Liver (tissue), 9 donors: ENCODE measurements around the gene TLE3. TPM values are rescaled to one million over a fixed set of nuclear protein-coding genes. Genes with fewer than 3 reads are reported as not detected.

Experiments used
- DNase-seq: peaks from one replicate; pipeline ENCODE4 v3.0.0-alpha.2; 2017; ENCODE audit warnings: low spot score
- H3K27ac ChIP-seq, 2 donors: one replicate each; pipeline ENCODE4 v1.7.0; 2013; ENCODE audit warnings: inconsistent platforms in 2 of 2, low read length in 2 of 2, control low read depth in 1 of 2, low read depth in 1 of 2, mild to moderate bottlenecking in 1 of 2
- H3K27me3 ChIP-seq, 4 donors: one replicate each; pipeline versions ENCODE4 v1.6.1 to v1.7.0; 2013; ENCODE audit warnings: low read length in 3 of 4, inconsistent platforms in 1 of 4, mild to moderate bottlenecking in 1 of 4, moderate library complexity in 1 of 4; ENCODE audit not compliant: control insufficient read depth in 4 of 4, insufficient read depth in 4 of 4
- H3K36me3 ChIP-seq, 4 donors: one replicate each; pipeline versions ENCODE4 v1.6.1 to v1.7.0; 2013; ENCODE audit warnings: low read length in 3 of 4, mild to moderate bottlenecking in 3 of 4, low read depth in 1 of 4, moderate library complexity in 1 of 4; ENCODE audit not compliant: control insufficient read depth in 4 of 4, insufficient read depth in 3 of 4
- H3K4me1 ChIP-seq, 4 donors: one replicate each; pipeline versions ENCODE4 v1.6.1 to v1.7.0; 2013; ENCODE audit warnings: low read length in 3 of 4, mild to moderate bottlenecking in 3 of 4, moderate library complexity in 1 of 4; ENCODE audit not compliant: control insufficient read depth in 4 of 4, insufficient read depth in 4 of 4
- H3K4me3 ChIP-seq, 3 donors: one replicate each; pipeline versions ENCODE4 v1.6.1 to v1.7.0; 2013; ENCODE audit warnings: low read length in 3 of 3, control low read depth in 1 of 3, low read depth in 1 of 3, mild to moderate bottlenecking in 1 of 3
- H3K9ac ChIP-seq, 2 donors: one replicate each; pipeline ENCODE4 v1.7.0; 2013; ENCODE audit warnings: low read length in 2 of 2, mild to moderate bottlenecking in 2 of 2, moderate library complexity in 2 of 2, control low read depth in 1 of 2, low read depth in 1 of 2
- H3K9me3 ChIP-seq, 4 donors: one replicate each; pipeline versions ENCODE4 v1.6.1 to v1.7.0; 2013; ENCODE audit warnings: low read length in 3 of 4; ENCODE audit not compliant: control insufficient read depth in 4 of 4
- ATF3 ChIP-seq: IDR thresholded peaks from 2 replicates; pipeline ENCODE4 v1.6.1; 2016; ENCODE audit warnings: antibody characterized with exemption
- CTCF ChIP-seq: fragments of 150-350 bp; IDR thresholded peaks from 2 replicates; pipeline ENCODE4 v1.5.1; 2017; ENCODE audit warnings: improper control_type of control experiment, low read depth, low read length; ENCODE audit not compliant: missing input control
- EGR1 ChIP-seq, 2 donors: IDR thresholded peaks; 2 replicates each; pipeline ENCODE4 v1.6.1; 2016 to 2018; ENCODE audit warnings: antibody characterized with exemption in 2 of 2, low read depth in 2 of 2
- FOXA1 ChIP-seq: IDR thresholded peaks from 2 replicates; pipeline ENCODE4 v1.6.1; 2016; ENCODE audit warnings: antibody characterized with exemption
- FOXA2 ChIP-seq: IDR thresholded peaks from 2 replicates; pipeline ENCODE4 v1.6.1; 2016; ENCODE audit warnings: antibody characterized with exemption
- GABPA ChIP-seq, 2 donors: IDR thresholded peaks in 1 of 2; conservative IDR thresholded peaks in 1 of 2; 2 replicates each; pipeline ENCODE4 v1.6.1; 2016; ENCODE audit warnings: antibody characterized with exemption in 2 of 2, mild to moderate bottlenecking in 1 of 2, moderate library complexity in 1 of 2
- HNF4A ChIP-seq, 2 donors: conservative IDR thresholded peaks; 2 replicates each; pipeline ENCODE4 v1.6.1; 2016; ENCODE audit warnings: antibody characterized with exemption in 2 of 2, mild to moderate bottlenecking in 2 of 2
- HNF4G ChIP-seq: IDR thresholded peaks from 2 replicates; pipeline ENCODE4 v1.6.1; 2016; ENCODE audit warnings: antibody characterized with exemption
- JUND ChIP-seq, 2 donors: IDR thresholded peaks; 2 replicates each; pipeline ENCODE4 v1.6.1; 2016; ENCODE audit warnings: antibody characterized with exemption in 2 of 2
- MAX ChIP-seq: IDR thresholded peaks from 2 replicates; pipeline ENCODE4 v1.6.1; 2016; ENCODE audit warnings: antibody characterized with exemption
- NR2F2 ChIP-seq: IDR thresholded peaks from 2 replicates; pipeline ENCODE4 v1.6.1; 2016; ENCODE audit warnings: antibody characterized with exemption
- RAD21 ChIP-seq, 2 donors: IDR thresholded peaks; 2 replicates each; pipeline ENCODE4 v1.6.1; 2016; ENCODE audit warnings: antibody characterized with exemption in 2 of 2, mild to moderate bottlenecking in 2 of 2
- RXRA ChIP-seq, 2 donors: IDR thresholded peaks; 2 replicates each; pipeline ENCODE4 v1.6.1; 2017 to 2018; ENCODE audit warnings: antibody characterized with exemption in 2 of 2, mild to moderate bottlenecking in 1 of 2
- SP1 ChIP-seq: IDR thresholded peaks from 2 replicates; pipeline ENCODE4 v1.6.1; 2018; ENCODE audit warnings: antibody characterized with exemption, mild to moderate bottlenecking
- TAF1 ChIP-seq: conservative IDR thresholded peaks from 2 replicates; pipeline ENCODE4 v1.6.1; 2016; ENCODE audit warnings: antibody characterized with exemption, mild to moderate bottlenecking
- YY1 ChIP-seq: IDR thresholded peaks from 2 replicates; pipeline ENCODE4 v1.6.1; 2016; ENCODE audit warnings: antibody characterized with exemption, mild to moderate bottlenecking
- ZBTB33 ChIP-seq: IDR thresholded peaks from 2 replicates; pipeline ENCODE4 v1.6.1; 2016; ENCODE audit warnings: antibody characterized with exemption
- WGBS: extraction: QIAGEN DNeasy Blood & Tissue Kit; methylation state at CpG from one replicate; pipeline ENCODE4 v1.1.7; 2013; 5-methylcytosine and 5-hydroxymethylcytosine counted together
- polyA plus RNA-seq, 2 donors: library from polyadenylated mRNA; stranded (reverse) in 1 of 2; unstranded in 1 of 2; fragments of 200-250 nt in 1 of 2; fragments of >200 nt in 1 of 2; fragmentation: Nextera tagmentation in 1 of 2; extraction: Ambion mirVana in 1 of 2; gene quantifications; one replicate each; pipeline versions ENCODE4 v1.2.1 to v1.2.3, GENCODE V29; 2013 to 2015
- total RNA-seq, 2 donors: library from RNA; depleted of rRNA; stranded (reverse); fragments of >200 nt; gene quantifications; one replicate each; pipeline ENCODE4 v1.2.3, GENCODE V29; 2014
- donor health status: healthy.
- donor health status: healthy.
- donor health status: healthy.
- donor health status: healthy.
- donor health status: healthy.

Gene TLE3
- total and polyA plus RNA-seq, 4 donors, result 1.2 to 13.7 (median 8.5) TPM

GRCh38 chr15:70066447-70066846 is 31.3 kb downstream of the TLE3 start:
- WGBS, result 92% methylated on average over 5 of the region's 5 CpGs
- DNase-seq, result no peak
- Histone ChIP-seq H3K9me3 (no peaks in the 10 kb centered on the region), H3K27me3 (no peaks in the 10 kb centered on the region), H3K36me3 (peaks cover 5 to 40% (median 20%) of the 10 kb centered on the region in 4 donors), H3K27ac (no peak overlapping the region), H3K9ac (no peak overlapping the region), H3K4me3 (no peak overlapping the region), H3K4me1 (peaks cover 2 to 32% (median 23%) of the 10 kb centered on the region in 4 donors)
- no peak for TF ChIP-seq JUND (IDR thresholded peaks at IDR 0.05)
- TF ChIP-seq RXRA (IDR thresholded peaks at IDR 0.05), result no peak
- TF ChIP-seq NR2F2, result no peak
- no peak for TF ChIP-seq RAD21 (IDR thresholded peaks at IDR 0.05)
- no peak for TF ChIP-seq YY1
- no peak for TF ChIP-seq CTCF
- TF ChIP-seq SP1, result no peak

- H3K27ac ChIP-seq, result no peak overlapping the region
- peaks cover 2 to 32% (median 23%) of the 10 kb centered on the region in 4 donors for H3K4me1 ChIP-seq
- H3K9ac ChIP-seq, result no peak overlapping the region
- TF ChIP-seq ATF3, result no peak
- H3K9me3 ChIP-seq, result no peaks in the 10 kb centered on the region
- H3K27me3 ChIP-seq, result no peaks in the 10 kb centered on the region
- peaks cover 3 to 38% (median 17%) of the 10 kb centered on the region in 4 donors for H3K36me3 ChIP-seq
- no peak overlapping the region for H3K4me3 ChIP-seq
- DNase-seq, result no peak
- WGBS, result 94% methylated on average over 12 of the region's 12 CpGs
These were observed 31.7 kb downstream of the TLE3 start for GRCh38 chr15:70066004-70066403.

GRCh38 chr15:70065006-70065722 is 32.6 kb downstream of the TLE3 start:
- H3K4me3 ChIP-seq, result no peak overlapping the region
- peaks cover 2 to 34% (median 11%) of the 10 kb centered on the region in 4 donors for H3K36me3 ChIP-seq
- H3K4me1 ChIP-seq, result peaks cover 2 to 32% (median 23%) of the 10 kb centered on the region in 4 donors
- WGBS, result 32% methylated on average over 6 of the region's 6 CpGs
- H3K9ac ChIP-seq, result no peak overlapping the region
- no peak overlapping the region for H3K27ac ChIP-seq
- peak; percentile 41 for DNase-seq
- no peaks in the 10 kb centered on the region for H3K27me3 ChIP-seq
- H3K9me3 ChIP-seq, result no peaks in the 10 kb centered on the region
- TF ChIP-seq SP1 (peak; percentile 69), CTCF (no peak), HNF4A (conservative IDR thresholded peaks at IDR 0.05) (peak; percentile 91 to 94), JUND (IDR thresholded peaks at IDR 0.05) (peak in 1 of 2 donors; percentile 74), RAD21 (IDR thresholded peaks at IDR 0.05) (peak; percentile 70), MAX (no peak), GABPA (IDR thresholded peaks at IDR 0.05 in 1 of 2, conservative IDR thresholded peaks at IDR 0.05 in 1 of 2) (no peak), EGR1 (IDR thresholded peaks at IDR 0.05; ENCODE audit: low read depth in 2 of 2) (peak in 1 of 2 donors; percentile 46), FOXA2 (peak; percentile 81), FOXA1 (peak; percentile 79), NR2F2 (peak; percentile 20), ATF3 (no peak), YY1 (no peak), TAF1 (no peak), HNF4G (peak; percentile 84), ZBTB33 (no peak)
